Measurements from ENCODE around the gene CAMK1D.

GRCh38 chr10:12792889-12793556 lies 443.7 kb downstream of the CAMK1D start:
- no peak for TF ChIP-seq EZH2 (IDR thresholded peaks at IDR 0.05; ENCODE audit: borderline replicate concordance, low read depth, low read length, severe bottlenecking)
- TF ChIP-seq, protein P1, sequence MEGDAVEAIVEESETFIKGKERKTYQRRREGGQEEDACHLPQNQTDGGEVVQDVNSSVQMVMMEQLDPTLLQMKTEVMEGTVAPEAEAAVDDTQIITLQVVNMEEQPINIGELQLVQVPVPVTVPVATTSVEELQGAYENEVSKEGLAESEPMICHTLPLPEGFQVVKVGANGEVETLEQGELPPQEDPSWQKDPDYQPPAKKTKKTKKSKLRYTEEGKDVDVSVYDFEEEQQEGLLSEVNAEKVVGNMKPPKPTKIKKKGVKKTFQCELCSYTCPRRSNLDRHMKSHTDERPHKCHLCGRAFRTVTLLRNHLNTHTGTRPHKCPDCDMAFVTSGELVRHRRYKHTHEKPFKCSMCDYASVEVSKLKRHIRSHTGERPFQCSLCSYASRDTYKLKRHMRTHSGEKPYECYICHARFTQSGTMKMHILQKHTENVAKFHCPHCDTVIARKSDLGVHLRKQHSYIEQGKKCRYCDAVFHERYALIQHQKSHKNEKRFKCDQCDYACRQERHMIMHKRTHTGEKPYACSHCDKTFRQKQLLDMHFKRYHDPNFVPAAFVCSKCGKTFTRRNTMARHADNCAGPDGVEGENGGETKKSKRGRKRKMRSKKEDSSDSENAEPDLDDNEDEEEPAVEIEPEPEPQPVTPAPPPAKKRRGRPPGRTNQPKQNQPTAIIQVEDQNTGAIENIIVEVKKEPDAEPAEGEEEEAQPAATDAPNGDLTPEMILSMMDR (IDR thresholded peaks at IDR 0.05; ENCODE audit: borderline replicate concordance, extremely low read depth, low read length, poor library complexity, severe bottlenecking): no peak

All from DND-41 (cell line).